Measurements from ENCODE around the gene B4GALNT3.

The B4GALNT3 gene

GRCh38 chr12:508795-509194 lies 49.1 kb downstream of the B4GALNT3 start:
- DNase-seq (ENCODE audit: low read depth in 2 of 2): no peak

- DNase-seq (ENCODE audit: low read depth in 2 of 2): no peak
Measured at GRCh38 chr12:509500-509899, 49.8 kb downstream of the B4GALNT3 start.

GRCh38 chr12:510071-510825 lies 50.5 kb downstream of the B4GALNT3 start:
- no peak for DNase-seq (ENCODE audit: low read depth in 2 of 2)

- DNase-seq (ENCODE audit: low read depth in 2 of 2): no peak
Measured at GRCh38 chr12:512933-513332, 53.2 kb downstream of the B4GALNT3 start.

GRCh38 chr12:513446-513845 lies 53.7 kb downstream of the B4GALNT3 start:
- no peak for DNase-seq (ENCODE audit: low read depth in 2 of 2)

- DNase-seq (ENCODE audit: low read depth in 2 of 2): no peak
Measured at GRCh38 chr12:517538-517937, 57.8 kb downstream of the B4GALNT3 start.

GRCh38 chr12:520119-520518 lies 60.4 kb downstream of the B4GALNT3 start:
- DNase-seq (ENCODE audit: low read depth in 2 of 2): no peak

- DNase-seq (ENCODE audit: low read depth in 2 of 2): no peak
Measured at GRCh38 chr12:522692-523378, 63.1 kb downstream of the B4GALNT3 start.

- no peak for DNase-seq (ENCODE audit: low read depth in 2 of 2)
Measured at GRCh38 chr12:524167-524951, 64.6 kb downstream of the B4GALNT3 start.

- DNase-seq (ENCODE audit: low read depth in 2 of 2): no peak
Measured at GRCh38 chr12:526089-526488, 66.3 kb downstream of the B4GALNT3 start.

- DNase-seq (ENCODE audit: low read depth in 2 of 2): no peak
Measured at GRCh38 chr12:527241-527640, 67.5 kb downstream of the B4GALNT3 start.

- no peak for DNase-seq (ENCODE audit: low read depth in 2 of 2)
Measured at GRCh38 chr12:527729-528128, 68.0 kb downstream of the B4GALNT3 start.

- no peak for DNase-seq (ENCODE audit: low read depth in 2 of 2)
Measured at GRCh38 chr12:530308-530707, 70.6 kb downstream of the B4GALNT3 start.

- no peak for DNase-seq (ENCODE audit: low read depth in 2 of 2)
Measured at GRCh38 chr12:530821-531220, 71.1 kb downstream of the B4GALNT3 start.

GRCh38 chr12:531951-532585 lies 72.3 kb downstream of the B4GALNT3 start:
- DNase-seq (ENCODE audit: low read depth in 2 of 2): no peak

GRCh38 chr12:532908-533565 lies 73.3 kb downstream of the B4GALNT3 start:
- no peak for DNase-seq (ENCODE audit: low read depth in 2 of 2)

- no peak for DNase-seq (ENCODE audit: low read depth in 2 of 2)
Measured at GRCh38 chr12:533718-534117, 74.0 kb downstream of the B4GALNT3 start.

GRCh38 chr12:534216-534615 lies 74.5 kb downstream of the B4GALNT3 start:
- DNase-seq (ENCODE audit: low read depth in 2 of 2): no peak

- no peak for DNase-seq (ENCODE audit: low read depth in 2 of 2)
Measured at GRCh38 chr12:535396-535795, 75.7 kb downstream of the B4GALNT3 start.

- DNase-seq (ENCODE audit: low read depth in 2 of 2): no peak
Measured at GRCh38 chr12:536751-537245, 77.1 kb downstream of the B4GALNT3 start.

- DNase-seq (ENCODE audit: low read depth in 2 of 2): no peak
Measured at GRCh38 chr12:537772-538171, 78.0 kb downstream of the B4GALNT3 start.
